ENCODE results near the gene DVL3.

The DVL3 gene

DNA sequence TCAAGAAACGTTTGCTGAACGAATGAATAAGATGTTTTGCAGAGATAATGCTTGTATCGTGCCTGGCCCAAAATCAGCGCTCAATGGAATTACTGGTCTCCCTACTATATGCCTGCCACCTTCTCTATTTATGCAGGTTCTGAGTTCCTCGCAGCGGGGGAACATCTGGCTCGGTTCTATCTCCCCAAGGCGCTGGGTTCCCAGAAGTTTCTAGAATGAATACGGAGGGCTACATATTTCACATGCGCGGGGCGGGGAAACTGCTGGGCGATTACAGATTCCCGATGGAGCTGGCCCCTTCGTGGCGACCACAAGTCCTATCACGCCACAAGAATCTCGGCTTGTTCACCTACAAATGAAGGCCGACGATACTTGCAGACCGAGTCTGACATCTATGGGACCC lies 20.4 kb upstream of the DVL3 start:
- Histone ChIP-seq H3K9ac (peak overlapping the region; percentile 85 to 97 (median 95)), H3K27me3 (no peaks in the 10 kb centered on the region), H3K4me3 (peak overlapping the region; percentile 81 to 95 (median 89)), H3K36me3 (peaks cover 24 to 30% (median 28%) of the 10 kb centered on the region in 11 experiments), H3K4me2 (peak overlapping the region; percentile 90 to 99 (median 95)), H3K4me1 (peaks cover 20 to 30% (median 26%) of the 10 kb centered on the region in 10 experiments), H4K20me1 (peaks cover 0 to 40% (median 32%) of the 10 kb centered on the region in 11 experiments; a peak in 20 of 22 replicates), H3K9me3 (replicated peaks in 1 of 11) (no peaks in the 10 kb centered on the region), H3K27ac (peak overlapping the region; percentile 69 to 96 (median 93))
- TF ChIP-seq Cebpa-rat (IDR thresholded peaks at IDR 0.05), result no peak

DNA sequence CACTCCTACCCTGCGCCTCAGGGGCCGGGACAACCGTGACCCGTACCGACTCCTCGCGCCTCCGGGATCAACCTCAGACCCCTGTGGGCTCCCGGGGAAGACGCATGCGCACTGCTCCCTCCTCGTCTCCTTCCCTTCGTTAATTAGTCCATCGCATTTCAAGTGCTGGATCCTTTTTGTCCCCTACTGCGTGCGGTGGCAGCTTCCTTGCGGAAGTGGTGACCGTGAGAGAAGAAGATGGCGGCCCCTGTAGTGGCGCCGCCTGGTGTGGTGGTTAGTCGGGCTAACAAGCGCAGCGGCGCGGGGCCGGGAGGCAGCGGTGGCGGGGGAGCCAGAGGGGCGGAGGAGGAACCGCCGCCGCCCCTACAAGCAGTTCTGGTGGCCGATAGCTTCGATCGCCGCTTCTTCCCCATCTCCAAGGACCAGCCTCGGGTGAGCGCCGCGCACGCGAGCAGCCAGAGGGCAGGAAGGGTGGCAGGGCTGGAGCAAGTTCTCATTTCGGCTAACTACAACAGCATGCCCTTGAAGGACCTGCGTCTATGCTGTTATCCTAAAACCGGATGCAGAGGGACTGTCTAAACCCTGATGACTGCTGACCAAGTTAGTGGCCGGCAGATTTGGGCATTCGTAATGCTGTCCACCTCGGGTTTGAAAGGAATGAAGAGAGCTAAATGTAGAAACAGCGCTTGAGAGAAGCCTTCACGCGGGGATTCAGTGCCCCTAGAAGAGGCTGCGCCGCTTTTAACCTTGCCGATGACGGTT lies 19.8 kb upstream of the DVL3 start, which contains the start of gene EIF2B5:
Gene EIF2B5, plus strand, starts transcription at position 210 of the 762 bp plus-strand sequence. Its CDS starts 28 bp downstream, at position 238.
- H3K27me3 ChIP-seq, result no peaks in the 10 kb centered on the region
- H3K4me1 ChIP-seq, result peaks cover 20 to 30% (median 26%) of the 10 kb centered on the region in 10 experiments
- H3K27ac ChIP-seq, result peak within 1 kb of the TSS; percentile 69 to 96 (median 93)
- no peaks in the 10 kb centered on the region for H3K9me3 ChIP-seq (replicated peaks in 1 of 11)
- H4K20me1 ChIP-seq, result peaks cover 0 to 46% (median 35%) of the 10 kb centered on the region in 11 experiments; a peak in 20 of 22 replicates
- H3K4me3 ChIP-seq, result peak within 1 kb of the TSS; percentile 81 to 95 (median 89)
- TF ChIP-seq Cebpa-rat (IDR thresholded peaks at IDR 0.05), result no peak
- peak within 1 kb of the TSS; percentile 85 to 97 (median 95) for H3K9ac ChIP-seq
- H3K4me2 ChIP-seq, result peak within 1 kb of the TSS; percentile 92 to 99 (median 96)
- peaks cover 30 to 36% (median 33%) of the 10 kb centered on the region in 11 experiments for H3K36me3 ChIP-seq

DNA sequence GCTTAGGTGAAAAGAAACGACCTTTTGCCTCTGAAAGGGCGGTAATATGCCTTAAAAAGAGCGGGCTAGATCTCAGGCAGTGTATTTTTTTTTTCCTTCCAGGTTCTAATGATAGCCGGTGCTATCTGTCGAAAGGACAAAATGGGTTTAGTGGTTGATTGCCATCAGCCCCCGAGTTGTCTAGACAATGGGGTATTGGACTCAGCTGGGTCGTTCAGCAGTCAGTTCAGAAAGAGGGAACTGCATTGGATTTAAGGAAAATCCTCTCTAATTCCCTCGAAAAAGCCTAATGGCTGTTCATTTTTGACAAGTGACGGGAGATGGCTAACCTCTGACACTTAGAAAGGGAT lies 19.3 kb upstream of the DVL3 start:
- H3K4me2 ChIP-seq, result peak overlapping the region; percentile 83 to 99 (median 94)
- H3K27me3 ChIP-seq, result no peaks in the 10 kb centered on the region
- peaks cover 0 to 52% (median 40%) of the 10 kb centered on the region in 11 experiments; a peak in 20 of 22 replicates for H4K20me1 ChIP-seq
- peak overlapping the region; percentile 69 to 96 (median 93) for H3K27ac ChIP-seq
- H3K9ac ChIP-seq, result peak overlapping the region; percentile 85 to 97 (median 95)
- peaks cover 20 to 30% (median 26%) of the 10 kb centered on the region in 10 experiments for H3K4me1 ChIP-seq
- H3K36me3 ChIP-seq, result peaks cover 35 to 41% (median 39%) of the 10 kb centered on the region in 11 experiments
- TF ChIP-seq Cebpa-rat (IDR thresholded peaks at IDR 0.05), result no peak
- H3K4me3 ChIP-seq, result peak overlapping the region; percentile 81 to 95 (median 89)
- H3K9me3 ChIP-seq (replicated peaks in 1 of 11), result no peaks in the 10 kb centered on the region

DNA sequence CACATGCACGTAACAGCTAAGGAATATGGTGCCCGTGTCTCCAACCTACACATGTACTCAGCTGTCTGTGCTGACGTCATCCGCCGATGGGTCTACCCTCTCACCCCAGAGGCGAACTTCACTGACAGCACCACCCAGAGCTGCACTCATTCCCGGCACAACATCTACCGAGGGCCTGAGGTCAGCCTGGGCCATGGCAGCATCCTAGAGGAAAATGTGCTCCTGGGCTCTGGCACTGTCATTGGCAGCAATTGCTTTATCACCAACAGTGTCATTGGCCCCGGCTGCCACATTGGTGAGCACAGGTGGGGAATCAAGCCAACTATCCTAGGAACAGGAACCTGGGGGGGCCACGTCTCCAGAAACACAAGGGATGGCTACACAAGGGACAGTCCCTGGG lies 14.7 kb upstream of the DVL3 start:
- no peak for TF ChIP-seq Cebpa-rat (IDR thresholded peaks at IDR 0.05)
- peaks cover 19 to 37% (median 29%) of the 10 kb centered on the region in 10 experiments for H3K4me1 ChIP-seq
- H3K27me3 ChIP-seq, result no peaks in the 10 kb centered on the region
- no peak overlapping the region for H3K4me3 ChIP-seq
- H3K9ac ChIP-seq, result 0 out of 22 replicates have a peak overlapping the region, but pooled peaks of 1 of the 11 experiments have one; percentile 14
- no peak overlapping the region for H3K4me2 ChIP-seq
- H3K9me3 ChIP-seq (replicated peaks in 1 of 11), result no peaks in the 10 kb centered on the region
- H3K27ac ChIP-seq, result no peak overlapping the region
- H4K20me1 ChIP-seq, result peaks cover 0 to 91% (median 74%) of the 10 kb centered on the region in 11 experiments; a peak in 20 of 22 replicates
- peaks cover 81 to 87% (median 85%) of the 10 kb centered on the region in 11 experiments for H3K36me3 ChIP-seq

DNA sequence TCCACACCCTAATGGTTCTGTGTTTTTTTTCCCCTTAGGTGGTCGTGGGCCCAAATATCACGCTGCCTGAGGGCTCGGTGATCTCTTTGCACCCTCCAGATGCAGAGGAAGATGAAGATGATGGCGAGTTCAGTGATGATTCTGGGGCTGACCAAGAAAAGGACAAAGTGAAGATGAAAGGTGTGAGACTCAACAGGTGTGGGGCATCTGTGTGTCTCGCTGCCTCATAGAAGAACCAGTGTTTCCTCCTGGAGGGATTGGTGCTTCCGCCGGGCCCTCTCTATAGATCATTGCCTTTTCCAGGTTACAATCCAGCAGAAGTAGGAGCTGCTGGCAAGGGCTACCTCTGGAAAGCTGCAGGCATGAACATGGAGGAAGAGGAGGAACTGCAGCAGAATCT lies 13.0 kb upstream of the DVL3 start:
- Histone ChIP-seq H3K4me1 (peaks cover 8 to 26% (median 20%) of the 10 kb centered on the region in 10 experiments), H3K36me3 (peaks cover 92 to 100% (median 98%) of the 10 kb centered on the region in 11 experiments), H3K4me2 (no peak overlapping the region), H3K27me3 (no peaks in the 10 kb centered on the region), H3K4me3 (no peak overlapping the region), H3K27ac (no peak overlapping the region), H3K9me3 (replicated peaks in 1 of 11) (no peaks in the 10 kb centered on the region), H3K9ac (0 out of 22 replicates have a peak overlapping the region, but pooled peaks of 2 of the 11 experiments have one; percentile 5 to 7), H4K20me1 (peaks cover 0 to 87% (median 73%) of the 10 kb centered on the region in 11 experiments; a peak in 20 of 22 replicates)
- no peak for TF ChIP-seq Cebpa-rat (IDR thresholded peaks at IDR 0.05)

DNA sequence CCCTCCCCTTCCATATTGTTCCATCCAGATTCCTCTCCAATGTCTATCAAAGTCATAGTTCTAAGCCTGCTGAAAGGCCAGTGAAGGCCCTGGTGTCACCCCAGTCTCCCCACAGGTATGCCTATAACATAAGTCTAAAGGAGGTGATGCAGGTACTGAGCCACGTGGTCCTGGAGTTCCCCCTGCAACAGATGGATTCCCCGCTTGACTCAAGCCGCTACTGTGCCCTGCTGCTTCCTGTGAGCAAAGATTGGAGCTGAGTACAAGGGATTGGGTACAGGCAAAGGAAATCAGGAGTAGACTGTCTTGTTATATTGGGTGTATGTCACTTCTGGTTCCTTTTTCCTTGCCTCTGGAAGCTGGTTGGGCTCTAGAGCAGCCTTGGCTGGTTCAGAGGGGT lies 11.8 kb upstream of the DVL3 start:
- Histone ChIP-seq H3K4me2 (no peak overlapping the region), H3K27me3 (no peaks in the 10 kb centered on the region), H3K9ac (peak overlapping the region in 2 of 11 experiments; percentile 10 to 53; a peak in 2 of 22 replicates), H3K9me3 (replicated peaks in 1 of 11) (no peaks in the 10 kb centered on the region), H3K4me1 (peaks cover 0 to 18% (median 15%) of the 10 kb centered on the region in 10 experiments; a peak in 9 of 20 replicates), H3K4me3 (no peak overlapping the region), H3K36me3 (peaks cover 82 to 89% (median 87%) of the 10 kb centered on the region in 11 experiments), H4K20me1 (peaks cover 0 to 76% (median 61%) of the 10 kb centered on the region in 11 experiments; a peak in 18 of 22 replicates), H3K27ac (no peak overlapping the region)
- no peak for TF ChIP-seq Cebpa-rat (IDR thresholded peaks at IDR 0.05)

DNA sequence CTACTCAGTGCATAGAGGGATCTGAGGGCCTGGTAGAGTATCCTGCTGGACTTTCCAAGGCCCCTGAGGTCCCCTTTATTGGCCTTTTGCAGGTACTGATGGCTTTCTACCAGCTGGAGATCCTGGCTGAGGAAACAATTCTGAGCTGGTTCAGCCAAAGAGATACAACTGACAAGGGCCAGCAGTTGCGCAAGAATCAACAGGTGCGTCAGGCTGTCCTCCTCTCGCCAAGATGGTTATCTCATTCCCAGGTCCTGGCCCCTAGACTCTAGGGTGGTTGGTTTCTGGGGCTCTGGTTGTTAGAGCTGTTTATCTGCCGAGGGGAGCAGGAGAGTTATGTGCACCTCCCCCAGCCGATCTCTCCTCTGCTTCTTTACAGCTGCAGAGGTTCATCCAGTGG lies 10.7 kb upstream of the DVL3 start:
- peaks cover 0 to 18% (median 15%) of the 10 kb centered on the region in 10 experiments; a peak in 9 of 20 replicates for H3K4me1 ChIP-seq
- peaks cover 0 to 64% (median 50%) of the 10 kb centered on the region in 11 experiments; a peak in 17 of 22 replicates for H4K20me1 ChIP-seq
- H3K27me3 ChIP-seq, result no peaks in the 10 kb centered on the region
- H3K9me3 ChIP-seq (replicated peaks in 1 of 11), result no peaks in the 10 kb centered on the region
- H3K36me3 ChIP-seq, result peaks cover 71 to 78% (median 75%) of the 10 kb centered on the region in 11 experiments
- peak overlapping the region in 7 of 11 experiments; percentile 0 to 33 (median 15); a peak in 5 of 22 replicates for H3K9ac ChIP-seq
- no peak overlapping the region for H3K27ac ChIP-seq
- peak overlapping the region in 5 of 11 experiments; percentile 12 to 37 (median 26); a peak in 5 of 22 replicates for H3K4me2 ChIP-seq
- no peak overlapping the region for H3K4me3 ChIP-seq
- TF ChIP-seq Cebpa-rat (IDR thresholded peaks at IDR 0.05), result peak in 7 of 11 experiments; percentile 20 to 80 (median 55); a peak in 8 of 22 replicates

DNA sequence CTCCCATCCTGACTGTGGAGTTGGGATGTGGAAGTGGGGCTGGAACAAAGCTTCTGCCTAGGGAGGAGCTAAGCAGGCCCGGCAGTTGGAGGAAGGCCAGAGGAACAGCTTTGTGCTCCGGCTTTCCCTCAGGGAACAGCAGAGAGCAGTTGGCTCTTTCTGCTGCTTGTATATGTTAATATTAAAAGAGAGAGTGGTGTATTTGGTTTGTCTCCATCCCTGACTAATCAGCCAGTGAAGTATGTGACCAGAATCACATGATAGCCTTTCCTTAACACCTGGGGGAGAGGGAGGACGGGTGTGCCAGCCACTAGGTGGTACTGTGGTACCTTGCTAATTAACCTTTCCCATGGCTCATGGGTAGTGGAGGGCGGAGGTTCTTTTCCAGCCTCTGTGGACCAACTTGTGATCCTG lies 10.1 kb upstream of the DVL3 start:
- Histone ChIP-seq H3K4me1 (peaks cover 0 to 18% (median 15%) of the 10 kb centered on the region in 10 experiments; a peak in 9 of 20 replicates), H3K27me3 (no peaks in the 10 kb centered on the region), H3K9ac (peak overlapping the region in 6 of 11 experiments; percentile 0 to 33 (median 14); a peak in 6 of 22 replicates), H3K36me3 (peaks cover 65 to 72% (median 69%) of the 10 kb centered on the region in 11 experiments), H3K9me3 (replicated peaks in 1 of 11) (no peaks in the 10 kb centered on the region), H3K4me2 (peak overlapping the region in 5 of 11 experiments; percentile 12 to 37 (median 26); a peak in 6 of 22 replicates), H3K27ac (no peak overlapping the region), H3K4me3 (no peak overlapping the region), H4K20me1 (peaks cover 0 to 59% (median 44%) of the 10 kb centered on the region in 11 experiments; a peak in 17 of 22 replicates)
- no peak for TF ChIP-seq Cebpa-rat (IDR thresholded peaks at IDR 0.05)
